HEK293 (cell line): ENCODE measurements around the gene MIB2.

Source experiments
- CTCF ChIA-PET: fragments of 350-600 bp; formaldehyde crosslinking; extraction: SDS; loops from one replicate; lab custom pipeline; 2021; ENCODE audit warnings: antibody characterized with exemption; lab: Yijun Ruan, JAX
- POLR2A ChIA-PET: fragments of 300-600 bp; formaldehyde crosslinking; extraction: SDS; loops from one replicate; lab custom pipeline; 2020; ENCODE audit warnings: antibody characterized with exemption, inconsistent platforms; lab: Yijun Ruan, JAX
- H3K27ac ChIP-seq: fragments of 200-500 bp; sonication (Bioruptor generic); 2 replicates; pipeline ENCODE4 v1.5.1; 2014; ENCODE audit warnings: low read depth, low read length, control low read depth, inconsistent platforms; ENCODE audit errors: extremely low read depth
- H3K36me3 ChIP-seq, 2 experiments: fragments of 200-500 bp in 1 of 2; sonication (Bioruptor generic) in 1 of 2; 1 replicate in 1 of 2; 2 replicates in 1 of 2; pipeline ENCODE4 v1.5.1; 2014 to 2017; ENCODE audit warnings: inconsistent platforms in 2 of 2, low read length in 2 of 2; ENCODE audit not compliant: control insufficient read depth in 2 of 2, insufficient read depth in 1 of 2
- H3K4me1 ChIP-seq: fragments of 200-500 bp; sonication (Bioruptor generic); 2 replicates; pipeline ENCODE4 v1.5.1; 2014; ENCODE audit warnings: mild to moderate bottlenecking, low read length, inconsistent platforms; ENCODE audit not compliant: control insufficient read depth, insufficient read depth
- H3K4me3 ChIP-seq: 2 replicates; pipeline ENCODE4 v1.5.1; 2011; ENCODE audit warnings: low read depth, mild to moderate bottlenecking, control low read depth, low read length, moderate library complexity
- H3K9me3 ChIP-seq: fragments of 200-500 bp; sonication (Bioruptor generic); 2 replicates; pipeline ENCODE4 v1.5.1; 2014; ENCODE audit warnings: low read depth, low read length, inconsistent platforms; ENCODE audit not compliant: control insufficient read depth, insufficient read depth
- BCL11A ChIP-seq: fragments of 450-650 bp; formaldehyde crosslinking; IDR thresholded peaks from 2 replicates; pipeline ENCODE4 v1.5.1; 2016; ENCODE audit warnings: low read depth, missing biosample characterization, missing genetic modification characterization
- GLI2 ChIP-seq: fragments of 450-650 bp; formaldehyde crosslinking; IDR thresholded peaks from 2 replicates; pipeline ENCODE4; 2017; ENCODE audit warnings: missing biosample characterization, missing genetic modification characterization, low read depth, borderline replicate concordance
- GLIS2 ChIP-seq: fragments of 450-650 bp; formaldehyde crosslinking; IDR thresholded peaks from 2 replicates; pipeline ENCODE4 v1.5.1; 2016; ENCODE audit warnings: missing biosample characterization, missing genetic modification characterization
- SCRT1 ChIP-seq: fragments of 450-650 bp; formaldehyde crosslinking; IDR thresholded peaks from 2 replicates; pipeline ENCODE4 v1.5.1; 2016; ENCODE audit warnings: missing biosample characterization, missing genetic modification characterization, borderline replicate concordance
- ZNF202 ChIP-seq: fragments of 450-650 bp; formaldehyde crosslinking; IDR thresholded peaks from 2 replicates; pipeline ENCODE4 v1.5.1; 2016; ENCODE audit warnings: missing biosample characterization, missing genetic modification characterization, borderline replicate concordance
- ZNF416 ChIP-seq: fragments of 450-650 bp; formaldehyde crosslinking; IDR thresholded peaks from 2 replicates; pipeline ENCODE4 v1.5.1; 2016; ENCODE audit warnings: missing biosample characterization, missing genetic modification characterization
- TF ChIP-seq, protein P1 (sequence below): fragments of 450-650 bp; formaldehyde crosslinking; IDR thresholded peaks from 2 replicates; pipeline ENCODE4 v1.5.1; 2016; ENCODE audit warnings: missing biosample characterization, missing genetic modification characterization, borderline replicate concordance
- TF ChIP-seq, protein P2 (sequence below): fragments of 450-650 bp; formaldehyde crosslinking; IDR thresholded peaks from 2 replicates; pipeline ENCODE4 v1.5.1; 2016; ENCODE audit warnings: missing biosample characterization, missing genetic modification characterization
- TF ChIP-seq, protein P3 (sequence below): fragments of 450-650 bp; formaldehyde crosslinking; IDR thresholded peaks from 2 replicates; pipeline ENCODE4 v1.5.1; 2016; ENCODE audit warnings: missing biosample characterization, missing genetic modification characterization
- TF ChIP-seq, protein P4 (sequence below): fragments of 450-650 bp; formaldehyde crosslinking; IDR thresholded peaks from 2 replicates; pipeline ENCODE4 v1.5.1; 2016; ENCODE audit warnings: missing biosample characterization, missing genetic modification characterization
- TF ChIP-seq, protein P5 (sequence below): fragments of 450-650 bp; formaldehyde crosslinking; IDR thresholded peaks from 2 replicates; pipeline ENCODE4 v1.5.1; 2017; ENCODE audit warnings: missing biosample characterization, mild to moderate bottlenecking, missing genetic modification characterization, moderate library complexity
- TF ChIP-seq, protein P6 (sequence below): fragments of 450-650 bp; formaldehyde crosslinking; IDR thresholded peaks from 2 replicates; pipeline ENCODE4 v1.5.1; 2016; ENCODE audit warnings: missing biosample characterization, missing genetic modification characterization, low read depth

MIB2 gene

DNA sequence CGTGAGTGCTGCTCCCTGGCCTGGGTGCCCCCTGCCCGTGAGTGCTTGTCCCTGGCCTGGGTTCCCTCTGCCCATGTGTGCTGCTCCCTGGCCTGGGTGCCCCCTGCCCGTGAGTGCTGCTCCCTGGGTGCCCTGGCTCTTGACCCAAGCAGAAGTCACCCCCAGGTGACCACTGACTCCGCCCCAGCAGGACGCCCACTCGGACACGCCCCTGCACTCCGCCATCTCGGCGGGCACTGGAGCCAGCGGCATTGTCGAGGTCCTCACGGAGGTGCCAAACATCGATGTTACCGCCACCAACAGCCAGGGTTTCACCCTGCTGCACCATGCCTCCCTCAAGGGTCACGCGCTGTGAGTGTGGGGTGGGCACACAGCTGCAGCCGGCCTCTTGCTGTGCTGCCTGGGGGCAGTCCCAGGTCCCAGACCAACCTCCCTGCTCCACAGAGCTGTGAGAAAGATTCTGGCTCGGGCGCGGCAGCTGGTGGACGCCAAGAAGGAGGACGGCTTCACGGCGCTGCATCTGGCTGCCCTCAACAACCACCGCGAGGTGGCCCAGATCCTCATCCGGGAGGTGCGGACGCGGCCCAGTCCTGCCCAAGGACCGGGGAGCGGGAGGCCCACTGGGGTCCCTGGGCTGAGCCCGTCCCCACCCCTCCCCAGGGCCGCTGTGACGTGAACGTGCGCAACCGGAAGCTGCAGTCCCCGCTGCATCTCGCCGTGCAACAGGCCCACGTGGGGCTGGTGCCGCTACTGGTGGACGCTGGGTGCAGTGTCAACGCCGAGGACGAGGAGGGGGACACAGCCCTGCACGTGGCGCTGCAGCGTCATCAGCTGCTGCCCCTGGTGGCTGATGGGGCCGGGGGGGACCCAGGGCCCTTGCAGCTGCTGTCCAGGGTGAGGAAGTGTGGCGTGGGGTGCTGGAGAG lies 12.8 kb downstream of the MIB2 start (continued):
- TF ChIP-seq, protein P1, sequence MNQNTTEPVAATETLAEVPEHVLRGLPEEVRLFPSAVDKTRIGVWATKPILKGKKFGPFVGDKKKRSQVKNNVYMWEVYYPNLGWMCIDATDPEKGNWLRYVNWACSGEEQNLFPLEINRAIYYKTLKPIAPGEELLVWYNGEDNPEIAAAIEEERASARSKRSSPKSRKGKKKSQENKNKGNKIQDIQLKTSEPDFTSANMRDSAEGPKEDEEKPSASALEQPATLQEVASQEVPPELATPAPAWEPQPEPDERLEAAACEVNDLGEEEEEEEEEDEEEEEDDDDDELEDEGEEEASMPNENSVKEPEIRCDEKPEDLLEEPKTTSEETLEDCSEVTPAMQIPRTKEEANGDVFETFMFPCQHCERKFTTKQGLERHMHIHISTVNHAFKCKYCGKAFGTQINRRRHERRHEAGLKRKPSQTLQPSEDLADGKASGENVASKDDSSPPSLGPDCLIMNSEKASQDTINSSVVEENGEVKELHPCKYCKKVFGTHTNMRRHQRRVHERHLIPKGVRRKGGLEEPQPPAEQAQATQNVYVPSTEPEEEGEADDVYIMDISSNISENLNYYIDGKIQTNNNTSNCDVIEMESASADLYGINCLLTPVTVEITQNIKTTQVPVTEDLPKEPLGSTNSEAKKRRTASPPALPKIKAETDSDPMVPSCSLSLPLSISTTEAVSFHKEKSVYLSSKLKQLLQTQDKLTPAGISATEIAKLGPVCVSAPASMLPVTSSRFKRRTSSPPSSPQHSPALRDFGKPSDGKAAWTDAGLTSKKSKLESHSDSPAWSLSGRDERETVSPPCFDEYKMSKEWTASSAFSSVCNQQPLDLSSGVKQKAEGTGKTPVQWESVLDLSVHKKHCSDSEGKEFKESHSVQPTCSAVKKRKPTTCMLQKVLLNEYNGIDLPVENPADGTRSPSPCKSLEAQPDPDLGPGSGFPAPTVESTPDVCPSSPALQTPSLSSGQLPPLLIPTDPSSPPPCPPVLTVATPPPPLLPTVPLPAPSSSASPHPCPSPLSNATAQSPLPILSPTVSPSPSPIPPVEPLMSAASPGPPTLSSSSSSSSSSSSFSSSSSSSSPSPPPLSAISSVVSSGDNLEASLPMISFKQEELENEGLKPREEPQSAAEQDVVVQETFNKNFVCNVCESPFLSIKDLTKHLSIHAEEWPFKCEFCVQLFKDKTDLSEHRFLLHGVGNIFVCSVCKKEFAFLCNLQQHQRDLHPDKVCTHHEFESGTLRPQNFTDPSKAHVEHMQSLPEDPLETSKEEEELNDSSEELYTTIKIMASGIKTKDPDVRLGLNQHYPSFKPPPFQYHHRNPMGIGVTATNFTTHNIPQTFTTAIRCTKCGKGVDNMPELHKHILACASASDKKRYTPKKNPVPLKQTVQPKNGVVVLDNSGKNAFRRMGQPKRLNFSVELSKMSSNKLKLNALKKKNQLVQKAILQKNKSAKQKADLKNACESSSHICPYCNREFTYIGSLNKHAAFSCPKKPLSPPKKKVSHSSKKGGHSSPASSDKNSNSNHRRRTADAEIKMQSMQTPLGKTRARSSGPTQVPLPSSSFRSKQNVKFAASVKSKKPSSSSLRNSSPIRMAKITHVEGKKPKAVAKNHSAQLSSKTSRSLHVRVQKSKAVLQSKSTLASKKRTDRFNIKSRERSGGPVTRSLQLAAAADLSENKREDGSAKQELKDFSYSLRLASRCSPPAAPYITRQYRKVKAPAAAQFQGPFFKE: no peak
- TF ChIP-seq GLI2 (tag by site-specific recombination) (no peak), BCL11A (tag by site-specific recombination) (peak; percentile 44; the same call in 1 of the 2 replicates), GLIS2 (0 out of 2 replicates have a peak, but pooled peaks have one; percentile 13)
- TF ChIP-seq, protein P2, sequence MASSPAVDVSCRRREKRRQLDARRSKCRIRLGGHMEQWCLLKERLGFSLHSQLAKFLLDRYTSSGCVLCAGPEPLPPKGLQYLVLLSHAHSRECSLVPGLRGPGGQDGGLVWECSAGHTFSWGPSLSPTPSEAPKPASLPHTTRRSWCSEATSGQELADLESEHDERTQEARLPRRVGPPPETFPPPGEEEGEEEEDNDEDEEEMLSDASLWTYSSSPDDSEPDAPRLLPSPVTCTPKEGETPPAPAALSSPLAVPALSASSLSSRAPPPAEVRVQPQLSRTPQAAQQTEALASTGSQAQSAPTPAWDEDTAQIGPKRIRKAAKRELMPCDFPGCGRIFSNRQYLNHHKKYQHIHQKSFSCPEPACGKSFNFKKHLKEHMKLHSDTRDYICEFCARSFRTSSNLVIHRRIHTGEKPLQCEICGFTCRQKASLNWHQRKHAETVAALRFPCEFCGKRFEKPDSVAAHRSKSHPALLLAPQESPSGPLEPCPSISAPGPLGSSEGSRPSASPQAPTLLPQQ (tag by site-specific recombination): no peak
- TF ChIP-seq, protein P3, sequence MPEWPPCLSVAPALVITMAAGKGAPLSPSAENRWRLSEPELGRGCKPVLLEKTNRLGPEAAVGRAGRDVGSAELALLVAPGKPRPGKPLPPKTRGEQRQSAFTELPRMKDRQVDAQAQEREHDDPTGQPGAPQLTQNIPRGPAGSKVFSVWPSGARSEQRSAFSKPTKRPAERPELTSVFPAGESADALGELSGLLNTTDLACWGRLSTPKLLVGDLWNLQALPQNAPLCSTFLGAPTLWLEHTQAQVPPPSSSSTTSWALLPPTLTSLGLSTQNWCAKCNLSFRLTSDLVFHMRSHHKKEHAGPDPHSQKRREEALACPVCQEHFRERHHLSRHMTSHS (tag by site-specific recombination): no peak

DNA sequence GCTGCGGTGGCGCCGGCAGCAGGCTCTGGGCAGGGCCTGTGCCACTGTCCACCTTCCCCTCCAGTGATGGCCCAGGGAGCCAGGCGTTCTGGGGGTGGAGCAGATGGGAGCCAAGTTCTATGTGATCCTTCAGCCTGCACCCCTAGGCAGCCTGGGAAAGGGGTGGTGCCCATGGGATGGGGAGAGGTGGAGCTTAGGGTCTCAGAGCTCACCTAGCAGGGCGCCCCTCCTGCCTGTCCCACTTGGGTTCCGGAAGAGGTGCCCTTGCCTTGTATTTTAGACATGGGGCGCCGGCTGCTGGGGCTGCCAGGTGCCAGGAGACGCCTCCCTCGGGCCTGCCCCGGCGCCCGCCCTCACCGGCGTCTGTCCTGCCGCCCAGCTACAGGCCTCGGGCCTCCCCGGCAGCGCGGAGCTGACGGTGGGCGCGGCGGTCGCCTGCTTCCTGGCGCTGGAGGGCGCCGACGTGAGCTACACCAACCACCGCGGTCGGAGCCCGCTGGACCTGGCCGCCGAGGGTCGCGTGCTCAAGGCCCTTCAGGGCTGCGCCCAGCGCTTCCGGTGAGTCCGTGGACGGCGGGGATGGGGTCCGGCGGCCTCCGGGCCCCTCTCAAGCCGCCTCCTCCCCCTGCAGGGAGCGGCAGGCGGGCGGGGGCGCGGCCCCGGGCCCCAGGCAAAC lies 13.6 kb downstream of the MIB2 start:
- H3K4me1 ChIP-seq: no peaks in the 10 kb centered on the region
- no peak overlapping the region for H3K4me3 ChIP-seq
- POLR2A ChIA-PET: interaction anchor here (0.6 to 1.4 kb wide), 3 partner anchors 18 to 25 kb away, joined by 3 read pairs; no protein-coding TSS in a partner anchor
- CTCF ChIA-PET: no interaction called here
- TF ChIP-seq, protein P3 (tag by site-specific recombination): no peak
- TF ChIP-seq ZNF202 (tag by site-specific recombination): no peak
- H3K27ac ChIP-seq: no peak overlapping the region
- peaks cover 0 to 32% of the 10 kb centered on the region in 2 experiments; a peak in 1 of 3 replicates for H3K36me3 ChIP-seq
- H3K9me3 ChIP-seq: no peaks in the 10 kb centered on the region

DNA sequence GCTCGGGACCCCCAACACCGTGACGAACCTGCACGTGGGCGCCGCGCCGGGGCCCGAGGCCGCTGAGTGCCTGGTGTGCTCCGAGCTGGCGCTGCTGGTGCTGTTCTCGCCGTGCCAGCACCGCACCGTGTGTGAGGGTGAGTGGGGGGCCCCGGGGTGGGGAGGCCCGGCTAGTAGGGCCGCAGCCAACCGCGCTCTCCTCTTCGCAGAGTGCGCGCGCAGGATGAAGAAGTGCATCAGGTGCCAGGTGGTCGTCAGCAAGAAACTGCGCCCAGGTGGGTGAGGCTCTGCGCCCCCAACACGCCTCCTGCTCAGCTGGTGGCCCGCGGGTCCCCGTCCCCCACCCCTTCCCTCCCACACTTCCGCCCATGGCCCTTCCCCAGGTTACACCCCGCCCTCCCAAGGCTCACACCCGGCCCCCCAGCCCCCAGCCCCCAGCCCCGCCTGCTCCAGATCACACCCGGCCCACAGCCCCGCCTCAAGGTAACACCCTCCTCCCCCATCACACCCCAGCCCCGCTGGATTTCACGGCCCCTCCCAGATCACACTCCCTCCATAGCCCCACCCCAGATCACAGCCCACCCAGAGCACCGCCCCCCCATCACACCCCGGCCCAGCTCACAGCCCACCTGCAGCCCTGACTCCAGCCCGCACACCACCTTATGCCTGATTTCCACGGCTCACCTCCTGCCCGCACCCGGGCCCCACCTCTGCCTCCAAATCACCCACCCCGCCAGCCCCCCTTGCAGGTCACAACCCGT lies 14.3 kb downstream of the MIB2 start:
- Histone ChIP-seq H3K9me3 (no peaks in the 10 kb centered on the region), H3K27ac (no peak overlapping the region), H3K4me3 (no peak overlapping the region), H3K36me3 (peaks cover 0 to 29% of the 10 kb centered on the region in 2 experiments; a peak in 1 of 3 replicates), H3K4me1 (no peaks in the 10 kb centered on the region)
- POLR2A ChIA-PET: interaction anchor here (0.6 kb wide), 1 partner anchor 18 kb away, joined by 3 read pairs; no protein-coding TSS in a partner anchor
- CTCF ChIA-PET: no interaction called here
- TF ChIP-seq, protein P4, sequence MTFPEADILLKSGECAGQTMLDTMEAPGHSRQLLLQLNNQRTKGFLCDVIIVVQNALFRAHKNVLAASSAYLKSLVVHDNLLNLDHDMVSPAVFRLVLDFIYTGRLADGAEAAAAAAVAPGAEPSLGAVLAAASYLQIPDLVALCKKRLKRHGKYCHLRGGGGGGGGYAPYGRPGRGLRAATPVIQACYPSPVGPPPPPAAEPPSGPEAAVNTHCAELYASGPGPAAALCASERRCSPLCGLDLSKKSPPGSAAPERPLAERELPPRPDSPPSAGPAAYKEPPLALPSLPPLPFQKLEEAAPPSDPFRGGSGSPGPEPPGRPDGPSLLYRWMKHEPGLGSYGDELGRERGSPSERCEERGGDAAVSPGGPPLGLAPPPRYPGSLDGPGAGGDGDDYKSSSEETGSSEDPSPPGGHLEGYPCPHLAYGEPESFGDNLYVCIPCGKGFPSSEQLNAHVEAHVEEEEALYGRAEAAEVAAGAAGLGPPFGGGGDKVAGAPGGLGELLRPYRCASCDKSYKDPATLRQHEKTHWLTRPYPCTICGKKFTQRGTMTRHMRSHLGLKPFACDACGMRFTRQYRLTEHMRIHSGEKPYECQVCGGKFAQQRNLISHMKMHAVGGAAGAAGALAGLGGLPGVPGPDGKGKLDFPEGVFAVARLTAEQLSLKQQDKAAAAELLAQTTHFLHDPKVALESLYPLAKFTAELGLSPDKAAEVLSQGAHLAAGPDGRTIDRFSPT (tag by site-specific recombination): 0 out of 2 replicates have a peak, but pooled peaks have one; percentile 12
- TF ChIP-seq, protein P5, sequence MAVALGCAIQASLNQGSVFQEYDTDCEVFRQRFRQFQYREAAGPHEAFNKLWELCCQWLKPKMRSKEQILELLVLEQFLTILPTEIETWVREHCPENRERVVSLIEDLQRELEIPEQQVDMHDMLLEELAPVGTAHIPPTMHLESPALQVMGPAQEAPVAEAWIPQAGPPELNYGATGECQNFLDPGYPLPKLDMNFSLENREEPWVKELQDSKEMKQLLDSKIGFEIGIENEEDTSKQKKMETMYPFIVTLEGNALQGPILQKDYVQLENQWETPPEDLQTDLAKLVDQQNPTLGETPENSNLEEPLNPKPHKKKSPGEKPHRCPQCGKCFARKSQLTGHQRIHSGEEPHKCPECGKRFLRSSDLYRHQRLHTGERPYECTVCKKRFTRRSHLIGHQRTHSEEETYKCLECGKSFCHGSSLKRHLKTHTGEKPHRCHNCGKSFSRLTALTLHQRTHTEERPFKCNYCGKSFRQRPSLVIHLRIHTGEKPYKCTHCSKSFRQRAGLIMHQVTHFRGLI (tag by site-specific recombination): no peak
- no peak for TF ChIP-seq SCRT1 (tag by site-specific recombination)
- TF ChIP-seq, protein P6, sequence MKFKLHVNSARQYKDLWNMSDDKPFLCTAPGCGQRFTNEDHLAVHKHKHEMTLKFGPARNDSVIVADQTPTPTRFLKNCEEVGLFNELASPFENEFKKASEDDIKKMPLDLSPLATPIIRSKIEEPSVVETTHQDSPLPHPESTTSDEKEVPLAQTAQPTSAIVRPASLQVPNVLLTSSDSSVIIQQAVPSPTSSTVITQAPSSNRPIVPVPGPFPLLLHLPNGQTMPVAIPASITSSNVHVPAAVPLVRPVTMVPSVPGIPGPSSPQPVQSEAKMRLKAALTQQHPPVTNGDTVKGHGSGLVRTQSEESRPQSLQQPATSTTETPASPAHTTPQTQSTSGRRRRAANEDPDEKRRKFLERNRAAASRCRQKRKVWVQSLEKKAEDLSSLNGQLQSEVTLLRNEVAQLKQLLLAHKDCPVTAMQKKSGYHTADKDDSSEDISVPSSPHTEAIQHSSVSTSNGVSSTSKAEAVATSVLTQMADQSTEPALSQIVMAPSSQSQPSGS: no peak
- TF ChIP-seq ZNF416 (tag by site-specific recombination): no peak
